Erythroblast (primary cell): ENCODE results near the gene REEP2.

Source experiments
- DNase-seq, 2 experiments: peaks; one replicate each; lab custom pipeline; 2025; lab: John Stamatoyannopoulos, UW
- GATA1 ChIP-seq: IDR thresholded peaks from 2 replicates; pipeline ENCODE4 v1.6.1; 2011; ENCODE audit warnings: low read depth, mild to moderate bottlenecking, control low read depth, low read length, moderate library complexity
- POLR2A ChIP-seq: IDR thresholded peaks from 2 replicates; pipeline ENCODE4 v1.6.1; 2011; ENCODE audit warnings: mild to moderate bottlenecking, low read length

Gene REEP2

DNA sequence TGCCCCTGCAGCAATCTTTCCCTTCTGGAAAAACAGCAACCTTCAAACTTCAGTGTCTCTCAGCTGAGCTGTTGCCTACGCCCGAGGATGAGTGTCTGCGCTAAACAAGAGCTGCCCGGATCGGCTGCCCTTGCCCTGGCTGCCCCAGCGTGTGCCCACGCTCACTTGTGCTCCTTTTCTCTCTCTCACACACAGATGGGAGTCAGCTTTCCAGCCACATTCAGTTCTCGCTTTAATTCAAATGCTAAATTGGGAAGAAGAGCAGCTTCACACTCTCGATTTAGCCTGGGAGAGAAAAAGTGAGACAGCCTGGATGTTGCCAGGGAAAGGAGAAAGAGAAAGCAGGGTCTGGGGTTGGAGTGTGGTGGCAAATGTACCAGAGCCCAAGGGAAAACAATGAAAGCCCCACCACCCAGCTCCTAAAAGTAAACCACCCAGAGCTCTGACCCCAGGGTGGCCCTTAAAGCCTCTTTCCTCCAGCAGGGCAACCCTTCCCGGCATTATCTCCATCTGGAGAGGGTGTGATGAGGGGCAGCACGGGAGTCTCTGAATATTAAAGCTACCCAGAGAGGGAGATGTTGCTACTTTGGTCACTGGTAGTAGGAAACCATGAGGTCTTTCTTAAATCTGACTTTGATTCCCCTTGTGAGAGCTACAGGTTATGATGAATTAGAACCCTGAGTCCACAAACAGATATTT lies 16.5 kb downstream of the REEP2 start:
- no peak for TF ChIP-seq GATA1
- TF ChIP-seq POLR2A, result no peak
- DNase-seq, result no peak

DNA sequence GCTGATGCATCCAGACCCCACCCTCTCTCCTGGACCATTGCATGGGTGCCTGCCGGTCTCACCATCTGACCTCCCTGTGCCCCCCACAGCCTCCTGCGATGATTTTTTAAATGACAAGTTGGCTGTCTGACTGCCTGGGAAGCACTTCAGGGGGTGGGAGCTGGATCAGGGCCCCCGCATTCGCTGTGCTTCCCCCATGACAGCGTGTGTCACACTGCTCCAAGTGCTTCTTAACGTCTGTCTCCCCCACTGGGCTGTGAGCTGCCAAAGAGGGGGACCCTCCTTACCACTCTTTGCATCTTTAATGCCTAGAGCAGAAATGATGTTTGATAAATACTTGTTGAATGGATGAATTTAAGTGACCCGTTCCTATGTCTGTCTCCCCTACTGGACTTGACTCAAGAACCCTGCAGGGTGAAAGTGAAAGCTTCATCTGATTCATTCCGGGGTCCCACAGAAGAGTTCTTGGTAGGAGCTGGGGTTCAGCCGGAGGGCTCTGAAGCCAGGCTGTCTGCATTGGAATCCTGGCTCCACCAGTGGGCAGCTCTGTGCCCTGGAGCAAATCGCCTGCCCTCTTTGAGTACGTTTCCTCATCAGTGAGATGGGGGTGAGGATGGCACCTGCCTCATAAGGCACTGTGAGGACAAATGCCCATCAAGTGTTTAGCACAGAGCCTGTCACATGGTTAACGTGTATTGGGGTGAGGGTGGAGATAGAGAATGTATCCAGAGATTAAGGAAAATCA lies 18.8 kb downstream of the REEP2 start:
- TF ChIP-seq GATA1 (no peak), POLR2A (no peak)
- no peak for DNase-seq

DNA sequence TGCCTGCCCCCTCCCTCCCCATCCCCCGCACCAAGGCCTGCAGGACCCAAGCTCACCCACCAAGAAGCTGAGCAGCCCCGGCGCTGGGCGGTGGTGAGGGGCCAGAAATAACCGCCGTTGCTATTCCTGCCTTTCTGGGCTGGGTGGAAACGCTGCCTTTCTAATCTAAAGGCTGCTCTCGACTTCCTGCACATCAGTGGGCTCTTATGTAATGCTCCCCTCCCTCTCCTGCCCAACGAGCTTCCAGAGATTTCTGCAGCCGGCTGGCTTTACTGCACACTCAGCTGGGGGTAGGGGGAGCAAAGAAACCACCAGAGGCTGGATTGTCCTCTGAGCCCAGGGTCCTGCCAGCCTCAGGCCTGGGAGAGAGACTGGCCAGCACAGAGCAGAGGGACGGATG lies 19.5 kb downstream of the REEP2 start:
- DNase-seq, result no peak
- TF ChIP-seq POLR2A, result no peak
- TF ChIP-seq GATA1, result no peak

DNA sequence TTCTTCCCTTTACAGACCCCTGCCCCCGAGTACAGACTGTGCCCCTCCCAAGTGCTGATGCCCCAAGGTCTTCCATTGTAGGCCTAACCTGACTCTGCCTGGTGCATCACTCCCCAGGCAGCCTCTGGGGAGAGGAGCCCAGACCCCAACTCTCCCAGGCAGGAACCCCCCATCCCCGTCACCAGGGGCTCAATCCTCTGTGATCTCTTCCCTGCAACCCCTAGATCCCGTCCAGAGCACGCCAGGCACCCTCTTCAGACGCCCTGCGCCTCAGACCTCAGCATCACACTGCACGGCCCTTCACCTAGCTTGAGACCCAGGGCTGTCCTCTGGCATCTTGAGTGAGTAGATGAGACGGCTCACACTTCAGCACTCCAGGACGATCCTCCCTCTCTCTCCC lies 20.0 kb downstream of the REEP2 start:
- no peak for DNase-seq
- no peak for TF ChIP-seq POLR2A
- TF ChIP-seq GATA1, result no peak

DNA sequence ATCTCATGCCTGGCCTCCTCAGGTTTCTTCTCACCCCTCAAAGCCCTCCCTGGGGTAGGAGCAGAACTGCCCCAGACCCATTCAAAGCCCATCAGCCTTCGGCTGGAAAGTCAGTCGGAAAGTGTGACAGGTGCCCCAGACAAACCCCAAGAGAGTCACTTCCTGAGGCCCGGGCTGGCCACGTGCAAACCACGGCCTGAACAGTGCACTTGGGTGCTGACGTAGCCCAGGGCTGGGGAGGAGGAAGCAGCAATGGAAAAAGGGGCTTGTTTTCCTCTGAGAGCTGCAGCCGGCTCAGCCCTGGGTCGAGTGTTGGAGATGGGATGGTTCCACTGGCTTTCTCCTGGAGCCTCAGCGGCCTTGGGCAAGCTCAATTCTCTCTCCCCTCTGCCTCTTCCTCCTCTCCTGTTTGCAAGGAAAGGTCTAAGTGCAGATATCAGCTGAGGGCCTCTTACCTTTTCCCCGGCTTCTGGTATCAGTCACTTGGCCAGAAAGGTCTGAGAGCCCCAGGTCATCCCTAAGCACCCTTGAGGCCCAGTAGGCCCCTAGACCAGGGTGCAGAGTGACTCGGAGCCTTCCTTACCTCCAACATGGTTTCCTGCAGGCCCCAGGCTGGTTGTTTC lies 20.6 kb downstream of the REEP2 start:
- TF ChIP-seq GATA1 (no peak), POLR2A (peak; percentile 22)
- no peak for DNase-seq

DNA sequence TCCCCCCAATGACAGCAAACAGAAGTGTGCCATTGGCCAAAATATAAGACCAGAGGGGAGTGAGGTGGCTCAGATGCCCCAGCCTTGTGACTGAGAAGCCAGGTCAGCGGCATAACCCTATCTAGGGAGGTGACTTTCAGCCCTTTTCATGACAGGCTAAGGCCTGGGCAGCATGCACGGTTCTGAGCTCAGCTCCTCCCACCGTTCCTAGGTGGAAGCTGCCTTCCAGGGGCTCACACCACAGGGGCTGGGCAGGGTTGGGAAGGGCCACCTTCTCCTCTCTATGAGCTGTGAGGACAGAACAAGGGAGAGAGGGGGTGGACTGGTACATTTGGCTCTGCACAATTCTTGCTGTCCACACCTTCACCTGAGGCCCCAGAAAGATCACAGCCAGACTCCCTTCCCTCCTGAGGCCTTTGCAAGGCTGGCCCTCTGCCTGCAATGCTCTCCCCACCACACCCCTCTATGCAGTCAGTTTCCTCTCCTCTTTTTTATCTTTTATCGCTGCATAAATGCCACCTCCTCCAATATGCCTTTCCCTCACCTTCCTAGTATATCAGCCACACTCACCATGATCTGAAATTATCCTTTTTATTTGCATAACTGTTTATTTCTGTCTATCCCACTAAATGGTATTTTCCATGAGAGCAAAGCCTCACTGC lies 21.3 kb downstream of the REEP2 start:
- DNase-seq, result peak in 1 of 2 experiments; percentile 27
- TF ChIP-seq GATA1 (no peak), POLR2A (no peak)

DNA sequence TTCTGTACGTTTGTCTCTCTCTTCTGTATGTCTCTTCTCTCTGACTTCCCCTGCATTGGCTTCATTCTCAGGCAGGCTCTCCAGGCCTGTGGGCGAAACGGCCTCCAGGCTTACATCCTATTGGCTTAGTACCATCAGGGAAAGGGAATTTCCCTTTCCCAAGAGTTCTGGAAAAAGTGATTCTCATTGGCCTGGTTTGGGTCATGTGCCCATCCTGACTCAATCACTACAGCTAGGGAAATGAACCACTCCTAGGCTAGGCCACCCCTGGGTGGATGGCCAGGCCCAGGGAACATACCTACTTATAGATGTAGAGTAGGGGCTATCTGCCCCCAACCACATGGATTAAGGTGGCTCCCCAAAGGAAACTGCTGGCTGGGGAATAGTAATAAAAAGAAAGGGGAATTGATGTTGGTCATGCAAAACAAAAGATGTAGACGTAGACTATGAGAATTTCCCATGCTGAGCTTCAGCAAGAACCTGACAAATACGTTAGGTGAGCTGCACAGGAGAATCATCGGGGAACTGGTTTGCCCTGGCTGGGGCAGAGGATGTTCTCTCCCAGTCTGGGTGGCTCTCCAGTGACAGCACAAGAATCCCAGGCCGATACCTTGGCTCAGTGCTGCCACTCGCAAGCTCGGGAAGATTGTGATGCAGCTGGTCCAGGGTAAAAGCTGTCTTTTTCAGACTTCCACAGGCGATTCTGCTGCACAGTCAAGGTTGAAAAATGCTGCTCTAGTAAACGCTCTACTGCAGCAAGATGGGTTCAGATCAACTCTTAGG lies 22.7 kb downstream of the REEP2 start:
- TF ChIP-seq POLR2A, result no peak
- no peak for TF ChIP-seq GATA1
- DNase-seq, result no peak

DNA sequence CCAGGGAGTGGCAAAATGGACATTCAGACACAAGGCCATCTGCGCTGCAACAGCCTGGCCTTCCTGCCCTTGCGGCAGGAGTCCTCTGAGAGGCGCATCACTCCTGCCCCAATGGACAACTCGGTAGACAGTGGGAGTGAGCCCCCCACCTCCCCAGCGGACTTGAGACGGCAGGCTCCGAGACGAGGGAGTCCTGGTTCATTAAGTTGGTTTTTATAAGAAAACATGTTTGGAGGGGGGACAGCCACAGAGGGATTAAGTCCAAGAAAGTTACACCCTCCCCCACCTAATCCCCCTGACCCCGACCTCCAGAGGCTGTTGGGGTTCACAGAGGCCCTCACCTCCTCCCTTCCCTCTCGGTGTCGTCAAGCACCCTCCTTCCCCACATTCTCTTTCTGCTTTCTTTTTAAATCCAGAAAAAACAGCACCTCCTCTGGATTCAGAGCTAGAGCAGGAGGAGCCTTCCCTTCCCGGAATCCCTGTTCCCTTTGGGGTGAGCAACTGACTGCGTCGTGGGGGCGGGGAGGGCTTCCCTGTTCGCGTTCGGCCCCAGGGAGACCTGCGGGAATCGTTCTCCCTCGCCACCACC lies 24.7 kb downstream of the REEP2 start:
- TF ChIP-seq GATA1, result no peak
- no peak for TF ChIP-seq POLR2A
- DNase-seq, result no peak

DNA sequence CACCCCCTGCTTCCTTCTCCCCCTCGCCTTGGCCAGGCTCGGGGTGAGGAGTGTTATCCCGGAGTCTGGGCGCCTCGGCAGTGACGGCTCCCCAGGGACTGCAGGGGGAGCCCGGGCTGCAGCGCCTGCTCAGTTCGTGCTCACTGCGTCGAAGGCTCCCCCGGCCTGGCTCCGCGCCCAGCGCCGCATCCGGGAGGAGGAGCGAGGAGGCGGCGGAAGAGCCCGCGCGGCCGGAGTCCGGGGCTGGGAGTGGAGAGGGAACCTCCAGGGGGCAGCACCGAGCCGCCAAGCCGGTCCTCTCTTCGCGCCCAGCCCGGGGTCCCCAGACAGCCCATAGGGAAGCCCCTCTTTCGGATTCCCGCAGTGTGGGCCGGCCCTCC lies 25.1 kb downstream of the REEP2 start:
- DNase-seq, result peak; percentile 95 to 99
- TF ChIP-seq GATA1 (no peak), POLR2A (no peak)

DNA sequence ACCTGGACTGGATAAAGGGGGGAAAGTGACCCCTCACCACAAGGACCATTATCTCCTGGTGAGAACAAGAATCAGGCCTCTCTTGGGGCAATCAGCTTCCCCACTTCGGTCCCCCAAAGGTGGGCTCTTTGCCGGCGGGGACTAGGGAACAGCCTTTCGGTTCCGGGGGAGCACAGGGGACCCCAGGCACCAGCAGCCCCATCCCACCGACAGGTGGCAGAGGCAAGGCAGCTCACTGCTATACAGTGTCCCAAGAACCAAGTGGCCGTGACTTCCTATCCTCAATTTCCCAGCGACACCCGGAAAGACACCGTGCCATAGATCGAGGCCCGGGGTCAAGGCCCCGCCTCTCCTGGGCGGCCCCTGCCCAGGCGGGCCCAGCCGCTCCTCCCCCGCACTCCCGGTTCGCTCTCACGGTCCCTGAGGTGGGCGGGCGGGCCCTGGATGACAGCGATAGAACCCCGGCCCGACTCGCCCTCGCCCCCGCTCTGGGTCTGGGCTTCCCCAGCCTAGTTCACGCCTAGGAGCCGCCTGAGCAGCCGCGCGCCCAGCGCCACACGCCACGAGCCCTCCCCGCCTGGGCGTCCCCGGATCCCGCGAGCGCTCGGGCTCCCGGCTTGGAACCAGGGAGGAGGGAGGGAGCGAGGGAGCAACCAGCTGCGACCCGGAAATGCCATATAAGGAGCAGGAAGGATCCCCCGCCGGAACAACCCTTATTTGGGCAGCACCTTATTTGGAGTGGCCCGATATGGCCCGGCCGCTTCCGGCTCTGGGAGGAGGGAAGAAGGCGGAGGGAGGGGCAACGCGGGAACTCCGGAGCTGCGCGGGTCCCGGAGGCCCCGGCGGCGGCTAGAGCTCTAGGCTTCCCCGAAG lies 25.8 kb downstream of the REEP2 start:
- TF ChIP-seq GATA1, result no peak
- TF ChIP-seq POLR2A, result peak; percentile 70
- peak; percentile 98 to 99 for DNase-seq

DNA sequence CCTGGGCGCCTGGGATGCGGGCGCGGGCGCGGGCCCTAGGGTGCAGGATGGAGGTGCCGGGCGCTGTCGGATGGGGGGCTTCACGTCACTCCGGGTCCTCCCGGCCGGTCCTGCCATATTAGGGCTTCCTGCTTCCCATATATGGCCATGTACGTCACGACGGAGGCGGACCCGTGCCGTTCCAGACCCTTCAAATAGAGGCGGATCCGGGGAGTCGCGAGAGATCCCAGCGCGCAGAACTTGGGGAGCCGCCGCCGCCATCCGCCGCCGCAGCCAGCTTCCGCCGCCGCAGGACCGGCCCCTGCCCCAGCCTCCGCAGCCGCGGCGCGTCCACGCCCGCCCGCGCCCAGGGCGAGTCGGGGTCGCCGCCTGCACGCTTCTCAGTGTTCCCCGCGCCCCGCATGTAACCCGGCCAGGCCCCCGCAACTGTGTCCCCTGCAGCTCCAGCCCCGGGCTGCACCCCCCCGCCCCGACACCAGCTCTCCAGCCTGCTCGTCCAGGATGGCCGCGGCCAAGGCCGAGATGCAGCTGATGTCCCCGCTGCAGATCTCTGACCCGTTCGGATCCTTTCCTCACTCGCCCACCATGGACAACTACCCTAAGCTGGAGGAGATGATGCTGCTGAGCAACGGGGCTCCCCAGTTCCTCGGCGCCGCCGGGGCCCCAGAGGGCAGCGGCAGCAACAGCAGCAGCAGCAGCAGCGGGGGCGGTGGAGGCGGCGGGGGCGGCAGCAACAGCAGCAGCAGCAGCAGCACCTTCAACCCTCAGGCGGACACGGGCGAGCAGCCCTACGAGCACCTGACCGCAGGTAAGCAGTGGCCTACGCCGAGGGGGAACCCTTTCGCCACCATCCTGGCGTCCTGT lies 26.6 kb downstream of the REEP2 start, which contains the start of gene EGR1:
EGR1 (plus strand) TSS at position 219 of the 864 bp plus-strand sequence; CDS start at position 502, 283 bp downstream.
- DNase-seq, result peak; percentile 95 to 97
- no peak for TF ChIP-seq GATA1
- TF ChIP-seq POLR2A, result peak; percentile 77
